Measurements from ENCODE around the gene ANKS1B.

DNA sequence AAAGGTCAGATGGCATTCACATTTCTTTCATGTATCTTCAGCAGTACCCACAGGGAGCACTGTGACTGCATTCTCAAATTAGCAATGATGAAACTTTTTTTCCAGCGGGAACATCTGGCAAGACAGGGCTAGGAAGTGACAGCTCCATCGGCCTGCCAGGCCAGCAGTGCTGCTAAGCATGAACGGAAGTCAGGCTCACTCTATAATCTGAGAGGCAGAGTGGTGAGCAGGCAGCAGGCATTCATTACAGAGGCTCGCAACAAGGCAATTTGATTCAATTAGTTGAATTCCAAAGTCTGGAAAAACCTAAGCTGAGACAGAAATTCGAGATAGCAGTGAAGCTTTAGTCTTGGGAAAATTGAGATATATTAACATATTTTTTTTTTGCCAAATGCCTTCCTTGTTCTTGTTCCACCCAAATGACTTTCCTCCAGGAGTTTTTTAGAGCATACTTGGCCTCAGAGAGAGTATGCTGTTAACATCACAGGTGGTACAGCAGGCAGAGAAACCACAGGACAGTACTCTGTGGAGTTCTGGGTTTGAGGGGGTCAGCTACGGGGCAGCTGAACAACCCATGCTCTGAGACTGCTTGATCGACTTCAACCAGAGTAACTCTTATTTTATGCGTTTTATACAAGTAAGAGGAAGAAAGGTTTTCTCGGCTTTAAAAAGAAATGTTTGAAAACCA, 924.8 kb downstream of the ANKS1B start:
- TF ChIP-seq, protein P1, sequence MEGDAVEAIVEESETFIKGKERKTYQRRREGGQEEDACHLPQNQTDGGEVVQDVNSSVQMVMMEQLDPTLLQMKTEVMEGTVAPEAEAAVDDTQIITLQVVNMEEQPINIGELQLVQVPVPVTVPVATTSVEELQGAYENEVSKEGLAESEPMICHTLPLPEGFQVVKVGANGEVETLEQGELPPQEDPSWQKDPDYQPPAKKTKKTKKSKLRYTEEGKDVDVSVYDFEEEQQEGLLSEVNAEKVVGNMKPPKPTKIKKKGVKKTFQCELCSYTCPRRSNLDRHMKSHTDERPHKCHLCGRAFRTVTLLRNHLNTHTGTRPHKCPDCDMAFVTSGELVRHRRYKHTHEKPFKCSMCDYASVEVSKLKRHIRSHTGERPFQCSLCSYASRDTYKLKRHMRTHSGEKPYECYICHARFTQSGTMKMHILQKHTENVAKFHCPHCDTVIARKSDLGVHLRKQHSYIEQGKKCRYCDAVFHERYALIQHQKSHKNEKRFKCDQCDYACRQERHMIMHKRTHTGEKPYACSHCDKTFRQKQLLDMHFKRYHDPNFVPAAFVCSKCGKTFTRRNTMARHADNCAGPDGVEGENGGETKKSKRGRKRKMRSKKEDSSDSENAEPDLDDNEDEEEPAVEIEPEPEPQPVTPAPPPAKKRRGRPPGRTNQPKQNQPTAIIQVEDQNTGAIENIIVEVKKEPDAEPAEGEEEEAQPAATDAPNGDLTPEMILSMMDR (IDR thresholded peaks at IDR 0.05), result no peak
- no peak for TF ChIP-seq POLR2A (IDR thresholded peaks at IDR 0.05)
